ENCODE results near the gene LGR5.
"Not testable (repeated sequence)": the region's sequence is repeated elsewhere in the genome, so short reads cannot be mapped to it uniquely, and the experiment has no call there.

The LGR5 gene

GRCh38 chr12:71548893-71549292, 109.3 kb downstream of the LGR5 start:
- H3K27ac Mint-ChIP-seq (ENCODE audit: low read depth), result no peak overlapping the region
- H3K4me1 Mint-ChIP-seq, result no peaks in the 10 kb centered on the region
- H3K27me3 Mint-ChIP-seq, result peaks cover 18% of the 10 kb centered on the region
- H3K4me3 Mint-ChIP-seq, result no peak overlapping the region
- DNase-seq (ENCODE audit: low spot score in 2 of 2) (no peak), ATAC-seq (replicated peaks; ENCODE audit: extremely low read depth, poor library complexity, severe bottlenecking) (no peak)
- H3K9me3 Mint-ChIP-seq, result no peaks in the 10 kb centered on the region
- no peaks in the 10 kb centered on the region for H3K36me3 Mint-ChIP-seq (ENCODE audit: insufficient read depth)

GRCh38 chr12:71551529-71551928, 111.9 kb downstream of the LGR5 start:
- no peaks in the 10 kb centered on the region for H3K36me3 Mint-ChIP-seq (ENCODE audit: insufficient read depth)
- peaks cover 18% of the 10 kb centered on the region for H3K27me3 Mint-ChIP-seq
- ATAC-seq (replicated peaks; ENCODE audit: extremely low read depth, poor library complexity, severe bottlenecking) (no peak), DNase-seq (ENCODE audit: low spot score in 2 of 2) (no peak)
- no peaks in the 10 kb centered on the region for H3K9me3 Mint-ChIP-seq
- H3K4me3 Mint-ChIP-seq, result no peak overlapping the region
- no peaks in the 10 kb centered on the region for H3K4me1 Mint-ChIP-seq
- no peak overlapping the region for H3K27ac Mint-ChIP-seq (ENCODE audit: low read depth)

DNA sequence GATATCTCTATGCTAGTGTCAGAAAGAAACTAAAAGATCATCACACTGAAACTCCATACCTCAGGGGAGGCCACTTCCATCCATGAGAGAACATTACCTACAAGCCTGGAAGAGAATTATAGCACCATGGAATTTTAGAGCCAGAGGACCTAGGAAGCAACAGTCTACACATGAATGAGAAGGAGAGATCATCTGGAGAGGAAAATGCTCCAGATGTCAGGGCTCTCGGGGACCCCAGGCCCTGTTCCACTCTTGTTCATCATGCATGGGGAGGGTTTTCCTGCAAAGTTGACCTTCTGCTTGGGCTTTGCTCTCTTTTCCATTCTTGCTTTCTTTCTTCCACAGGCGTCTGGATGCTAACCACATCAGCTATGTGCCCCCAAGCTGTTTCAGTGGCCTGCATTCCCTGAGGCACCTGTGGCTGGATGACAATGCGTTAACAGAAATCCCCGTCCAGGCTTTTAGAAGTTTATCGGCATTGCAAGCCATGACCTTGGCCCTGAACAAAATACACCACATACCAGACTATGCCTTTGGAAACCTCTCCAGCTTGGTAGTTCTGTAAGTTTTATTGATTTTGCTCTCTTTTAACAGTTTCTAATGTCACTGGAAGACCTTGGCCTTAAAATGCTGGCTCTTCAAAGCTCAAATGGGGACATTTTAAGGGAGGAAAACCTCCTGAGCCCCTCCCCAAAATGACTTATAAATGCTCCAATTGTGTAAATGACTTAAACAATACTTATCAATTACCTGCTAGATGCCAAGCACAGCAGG, 113.3 kb downstream of the LGR5 start:
- Mint-ChIP-seq H3K27me3 (peaks cover 18% of the 10 kb centered on the region), H3K4me3 (no peak overlapping the region), H3K27ac (ENCODE audit: low read depth) (no peak overlapping the region), H3K36me3 (ENCODE audit: insufficient read depth) (no peaks in the 10 kb centered on the region), H3K9me3 (no peaks in the 10 kb centered on the region), H3K4me1 (no peaks in the 10 kb centered on the region)
- ATAC-seq (replicated peaks; ENCODE audit: extremely low read depth, poor library complexity, severe bottlenecking) (no peak), DNase-seq (ENCODE audit: low spot score in 2 of 2) (no peak)

DNA sequence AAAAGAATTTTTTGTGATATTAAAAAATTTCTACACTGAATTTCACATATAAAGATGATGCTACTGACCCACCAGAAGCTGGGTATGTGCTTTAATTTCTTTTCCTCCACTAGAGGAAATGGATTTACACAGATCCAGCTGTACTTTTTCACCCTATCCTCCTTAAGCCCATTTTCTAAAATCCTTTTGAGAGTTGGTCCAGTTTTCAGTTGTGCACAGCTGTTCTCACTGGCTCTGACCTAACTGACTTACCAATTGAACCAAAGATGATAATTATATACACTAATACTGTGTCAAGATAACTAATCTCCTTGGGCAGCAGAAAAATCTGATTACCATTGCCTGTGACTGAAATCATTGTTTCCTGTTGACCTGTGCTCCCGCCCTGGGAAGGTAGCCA, 115.6 kb downstream of the LGR5 start:
- Mint-ChIP-seq H3K4me3 (no peak overlapping the region), H3K9me3 (no peaks in the 10 kb centered on the region), H3K4me1 (no peaks in the 10 kb centered on the region), H3K27me3 (peaks cover 20% of the 10 kb centered on the region), H3K27ac (ENCODE audit: low read depth) (no peak overlapping the region), H3K36me3 (ENCODE audit: insufficient read depth) (no peaks in the 10 kb centered on the region)
- ATAC-seq (replicated peaks; ENCODE audit: extremely low read depth, poor library complexity, severe bottlenecking), result no peak
- DNase-seq (ENCODE audit: low spot score in 2 of 2), result no peak

- ATAC-seq (replicated peaks; ENCODE audit: extremely low read depth, poor library complexity, severe bottlenecking); H3K27ac Mint-ChIP-seq (ENCODE audit: low read depth); H3K36me3 Mint-ChIP-seq (ENCODE audit: insufficient read depth); H3K9me3 Mint-ChIP-seq; H3K4me1 Mint-ChIP-seq; H3K4me3 Mint-ChIP-seq; DNase-seq (ENCODE audit: low spot score in 2 of 2): not testable (repeated sequence)
- peaks cover 20% of the 10 kb centered on the region for H3K27me3 Mint-ChIP-seq
Measured at GRCh38 chr12:71555789-71556188, 116.2 kb downstream of the LGR5 start.

DNA sequence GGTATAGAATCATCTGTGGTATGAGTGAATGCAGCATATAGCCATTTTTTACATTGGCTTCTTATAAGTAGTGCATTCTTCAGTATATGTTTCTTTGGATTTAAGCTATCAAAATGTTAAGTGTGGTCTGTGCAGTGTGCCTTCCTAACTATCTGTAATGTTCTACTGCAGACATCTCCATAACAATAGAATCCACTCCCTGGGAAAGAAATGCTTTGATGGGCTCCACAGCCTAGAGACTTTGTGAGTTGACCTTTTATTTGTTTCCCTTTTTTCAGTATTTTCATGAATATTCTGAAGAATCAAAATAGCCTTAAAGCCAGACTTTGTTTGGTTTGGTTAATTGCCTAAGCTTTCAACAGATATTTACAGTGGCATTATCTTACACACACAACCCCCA, 116.8 kb downstream of the LGR5 start:
- ATAC-seq (replicated peaks; ENCODE audit: extremely low read depth, poor library complexity, severe bottlenecking) (no peak), DNase-seq (ENCODE audit: low spot score in 2 of 2) (no peak)
- H3K27ac Mint-ChIP-seq (ENCODE audit: low read depth), result no peak overlapping the region
- no peaks in the 10 kb centered on the region for H3K4me1 Mint-ChIP-seq
- no peak overlapping the region for H3K4me3 Mint-ChIP-seq
- H3K27me3 Mint-ChIP-seq, result peaks cover 14% of the 10 kb centered on the region
- no peaks in the 10 kb centered on the region for H3K36me3 Mint-ChIP-seq (ENCODE audit: insufficient read depth)
- no peaks in the 10 kb centered on the region for H3K9me3 Mint-ChIP-seq

- DNase-seq (ENCODE audit: low spot score in 2 of 2) (no peak), ATAC-seq (replicated peaks; ENCODE audit: extremely low read depth, poor library complexity, severe bottlenecking) (no peak)
- Mint-ChIP-seq H3K27me3 (peaks cover 11% of the 10 kb centered on the region), H3K36me3 (ENCODE audit: insufficient read depth) (no peaks in the 10 kb centered on the region), H3K4me1 (no peaks in the 10 kb centered on the region), H3K4me3 (no peak overlapping the region), H3K9me3 (no peaks in the 10 kb centered on the region), H3K27ac (ENCODE audit: low read depth) (no peak overlapping the region)
Measured at GRCh38 chr12:71556875-71557274, 117.3 kb downstream of the LGR5 start.

DNA sequence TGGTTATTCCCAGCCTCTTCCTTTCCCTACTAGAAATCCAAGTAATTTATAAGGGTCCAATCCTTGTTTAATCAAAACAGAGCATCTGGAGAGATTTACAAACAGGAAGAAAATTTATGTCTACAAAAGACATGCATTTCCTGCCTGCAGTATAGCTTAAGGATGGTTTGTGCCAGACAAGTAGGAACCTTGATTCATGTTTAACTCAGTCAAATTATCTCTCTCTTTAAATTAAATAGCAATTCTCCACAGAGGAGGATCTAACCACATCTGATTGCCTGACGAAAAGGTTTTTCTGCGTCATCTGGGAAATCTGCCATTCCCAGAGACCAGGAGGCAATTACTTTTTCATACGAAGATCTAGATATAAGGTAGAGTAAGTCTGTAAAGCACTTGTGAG, 118.8 kb downstream of the LGR5 start:
- DNase-seq (ENCODE audit: low spot score in 2 of 2), result no peak
- H3K27ac Mint-ChIP-seq (ENCODE audit: low read depth), result no peak overlapping the region
- no peaks in the 10 kb centered on the region for H3K36me3 Mint-ChIP-seq (ENCODE audit: insufficient read depth)
- H3K9me3 Mint-ChIP-seq, result no peaks in the 10 kb centered on the region
- no peaks in the 10 kb centered on the region for H3K4me1 Mint-ChIP-seq
- H3K27me3 Mint-ChIP-seq, result peaks cover 11% of the 10 kb centered on the region
- ATAC-seq (replicated peaks; ENCODE audit: extremely low read depth, poor library complexity, severe bottlenecking), result no peak
- no peak overlapping the region for H3K4me3 Mint-ChIP-seq

DNA sequence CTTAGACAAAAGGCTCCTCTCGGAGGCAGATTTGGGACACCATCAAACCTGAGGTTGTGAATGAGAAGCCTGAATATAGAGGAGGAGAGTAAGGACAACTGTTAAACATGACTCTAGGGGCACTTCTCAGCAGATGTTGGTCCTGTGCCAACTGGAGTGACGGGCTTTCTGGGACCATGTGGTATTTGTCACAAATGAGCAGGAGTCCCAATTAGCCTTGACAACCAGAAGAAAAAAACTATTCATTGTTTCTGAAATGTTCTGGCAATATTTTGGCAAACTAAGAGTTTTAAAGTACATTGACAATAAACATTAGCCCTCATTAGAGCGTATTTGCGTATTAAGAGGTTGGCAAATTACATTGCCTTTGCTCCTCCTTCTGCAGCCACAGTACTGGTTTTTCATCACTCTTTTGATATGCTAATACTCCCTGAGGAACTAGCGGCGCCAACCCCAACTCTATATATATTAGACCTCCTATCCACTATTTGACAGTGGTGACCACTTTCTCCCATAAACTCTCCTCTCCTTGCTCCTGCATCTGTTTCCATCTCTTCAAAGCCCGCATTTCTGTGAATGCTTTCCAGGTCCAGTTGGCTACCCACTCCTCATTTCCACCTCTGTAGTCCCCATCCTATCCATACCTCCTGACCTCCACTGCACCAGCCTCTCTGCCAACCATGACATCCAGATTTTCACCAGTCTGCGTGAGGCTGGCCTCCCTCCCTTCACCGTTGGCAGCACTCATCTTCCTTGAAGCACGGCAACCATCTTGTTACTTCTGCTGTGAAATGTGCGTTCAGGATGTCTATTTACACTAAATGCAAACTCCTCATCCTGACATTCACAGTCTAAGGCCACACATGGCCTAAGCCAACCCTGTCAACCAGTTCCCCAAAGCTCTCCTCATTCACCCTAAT, 123.3 kb downstream of the LGR5 start:
- ATAC-seq (replicated peaks; ENCODE audit: extremely low read depth, poor library complexity, severe bottlenecking), result no peak
- no peak overlapping the region for H3K4me3 Mint-ChIP-seq
- no peak for DNase-seq (ENCODE audit: low spot score in 2 of 2)
- no peaks in the 10 kb centered on the region for H3K9me3 Mint-ChIP-seq
- H3K27ac Mint-ChIP-seq (ENCODE audit: low read depth), result no peak overlapping the region
- H3K36me3 Mint-ChIP-seq (ENCODE audit: insufficient read depth), result no peaks in the 10 kb centered on the region
- H3K4me1 Mint-ChIP-seq, result no peaks in the 10 kb centered on the region
- peaks cover 26% of the 10 kb centered on the region for H3K27me3 Mint-ChIP-seq

DNA sequence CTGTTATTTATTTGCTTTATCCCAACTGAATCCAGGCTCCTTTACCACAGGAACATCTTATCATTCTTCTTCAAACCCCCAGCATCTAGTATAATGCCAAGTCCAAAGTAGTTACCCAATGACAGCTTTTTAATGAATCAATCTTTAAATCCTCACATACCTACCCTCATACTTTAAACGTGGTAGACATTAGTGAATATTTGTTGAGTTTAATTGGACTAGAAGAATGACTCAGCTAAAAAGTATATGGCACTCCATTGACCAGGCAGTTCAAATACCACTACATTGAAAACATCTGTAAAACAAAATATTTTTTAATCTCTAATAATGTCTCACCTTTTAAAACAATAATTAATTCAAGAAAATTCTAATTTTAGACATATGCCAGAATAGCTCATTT, 125.9 kb downstream of the LGR5 start:
- H3K4me1 Mint-ChIP-seq, result no peaks in the 10 kb centered on the region

GRCh38 chr12:71566655-71567054, 127.1 kb downstream of the LGR5 start:
- H3K27ac Mint-ChIP-seq (ENCODE audit: low read depth), result no peak overlapping the region
- no peaks in the 10 kb centered on the region for H3K9me3 Mint-ChIP-seq
- no peaks in the 10 kb centered on the region for H3K36me3 Mint-ChIP-seq (ENCODE audit: insufficient read depth)
- ATAC-seq (replicated peaks; ENCODE audit: extremely low read depth, poor library complexity, severe bottlenecking), result no peak
- DNase-seq (ENCODE audit: low spot score in 2 of 2), result no peak
- peaks cover 38% of the 10 kb centered on the region for H3K27me3 Mint-ChIP-seq
- no peak overlapping the region for H3K4me3 Mint-ChIP-seq
- no peaks in the 10 kb centered on the region for H3K4me1 Mint-ChIP-seq

More for the DNA sequence above, 125.9 kb downstream of the LGR5 start:
- peaks cover 38% of the 10 kb centered on the region for H3K27me3 Mint-ChIP-seq
- no peaks in the 10 kb centered on the region for H3K36me3 Mint-ChIP-seq (ENCODE audit: insufficient read depth)
- ATAC-seq (replicated peaks; ENCODE audit: extremely low read depth, poor library complexity, severe bottlenecking) (no peak), DNase-seq (ENCODE audit: low spot score in 2 of 2) (no peak)
- no peaks in the 10 kb centered on the region for H3K9me3 Mint-ChIP-seq
- H3K4me3 Mint-ChIP-seq, result no peak overlapping the region
- H3K27ac Mint-ChIP-seq (ENCODE audit: low read depth), result no peak overlapping the region

DNA sequence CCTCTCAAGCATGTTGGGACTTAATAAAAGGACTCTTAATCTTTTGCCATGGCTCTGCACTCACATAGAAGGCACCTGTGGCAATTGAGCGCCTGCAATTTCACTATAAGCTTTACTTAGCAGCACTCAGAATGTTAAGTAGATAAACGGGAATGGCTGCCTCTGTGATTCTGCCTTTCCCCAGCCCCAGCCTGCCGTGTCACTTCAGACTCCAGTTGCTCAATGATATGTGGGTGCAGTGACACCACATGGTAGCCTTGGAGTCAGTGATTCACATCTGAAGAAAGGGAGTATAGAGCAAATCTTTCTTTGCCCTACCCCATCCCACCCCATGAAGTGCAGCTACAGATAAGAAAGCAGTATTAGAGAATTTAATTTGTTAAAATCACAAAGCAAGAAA, 127.9 kb downstream of the LGR5 start:
- H3K27ac Mint-ChIP-seq (ENCODE audit: low read depth), result no peak overlapping the region
- H3K4me3 Mint-ChIP-seq, result no peak overlapping the region
- H3K36me3 Mint-ChIP-seq (ENCODE audit: insufficient read depth), result no peaks in the 10 kb centered on the region
- H3K4me1 Mint-ChIP-seq, result no peaks in the 10 kb centered on the region
- no peak for DNase-seq (ENCODE audit: low spot score in 2 of 2)
- no peaks in the 10 kb centered on the region for H3K9me3 Mint-ChIP-seq
- no peak for ATAC-seq (replicated peaks; ENCODE audit: extremely low read depth, poor library complexity, severe bottlenecking)
- H3K27me3 Mint-ChIP-seq, result peaks cover 38% of the 10 kb centered on the region

GRCh38 chr12:71569885-71570284, 130.3 kb downstream of the LGR5 start:
- not testable (repeated sequence) for ATAC-seq (replicated peaks; ENCODE audit: extremely low read depth, poor library complexity, severe bottlenecking); H3K4me1 Mint-ChIP-seq; H3K4me3 Mint-ChIP-seq; H3K9me3 Mint-ChIP-seq; H3K27ac Mint-ChIP-seq (ENCODE audit: low read depth); H3K36me3 Mint-ChIP-seq (ENCODE audit: insufficient read depth); DNase-seq (ENCODE audit: low spot score in 2 of 2)
- peaks cover 46% of the 10 kb centered on the region for H3K27me3 Mint-ChIP-seq
